HG02759 (cell line): ENCODE data around the gene BARHL2.

Experiments
- ATAC-seq: cut with Tn5 transposase; IDR thresholded peaks from one replicate; pipeline ENCODE4 v1.9.1; 2021; ENCODE audit warnings: mild to moderate bottlenecking, moderate library complexity; ENCODE audit not compliant: unreplicated experiment

BARHL2 gene

DNA sequence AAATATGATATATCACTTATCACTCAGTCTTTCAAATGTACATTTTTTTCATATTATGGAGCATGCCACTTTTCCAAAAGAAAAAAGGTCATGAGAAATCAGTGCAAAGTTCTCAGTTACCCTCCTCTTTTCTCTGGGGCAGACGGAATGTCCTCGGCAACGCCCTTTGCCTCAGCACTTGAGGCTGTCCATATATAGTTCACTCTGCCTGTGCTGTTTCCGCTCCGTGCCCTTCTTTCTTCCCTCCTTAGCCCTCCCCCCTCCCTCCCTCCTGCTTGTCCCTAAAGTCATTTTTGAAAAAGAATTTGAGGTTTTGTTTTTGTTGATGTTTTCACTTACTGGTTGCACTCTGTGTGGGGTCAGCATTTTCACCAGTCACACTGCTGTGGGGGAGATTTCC, 5.4 kb downstream of the BARHL2 start:
- ATAC-seq = no peak

DNA sequence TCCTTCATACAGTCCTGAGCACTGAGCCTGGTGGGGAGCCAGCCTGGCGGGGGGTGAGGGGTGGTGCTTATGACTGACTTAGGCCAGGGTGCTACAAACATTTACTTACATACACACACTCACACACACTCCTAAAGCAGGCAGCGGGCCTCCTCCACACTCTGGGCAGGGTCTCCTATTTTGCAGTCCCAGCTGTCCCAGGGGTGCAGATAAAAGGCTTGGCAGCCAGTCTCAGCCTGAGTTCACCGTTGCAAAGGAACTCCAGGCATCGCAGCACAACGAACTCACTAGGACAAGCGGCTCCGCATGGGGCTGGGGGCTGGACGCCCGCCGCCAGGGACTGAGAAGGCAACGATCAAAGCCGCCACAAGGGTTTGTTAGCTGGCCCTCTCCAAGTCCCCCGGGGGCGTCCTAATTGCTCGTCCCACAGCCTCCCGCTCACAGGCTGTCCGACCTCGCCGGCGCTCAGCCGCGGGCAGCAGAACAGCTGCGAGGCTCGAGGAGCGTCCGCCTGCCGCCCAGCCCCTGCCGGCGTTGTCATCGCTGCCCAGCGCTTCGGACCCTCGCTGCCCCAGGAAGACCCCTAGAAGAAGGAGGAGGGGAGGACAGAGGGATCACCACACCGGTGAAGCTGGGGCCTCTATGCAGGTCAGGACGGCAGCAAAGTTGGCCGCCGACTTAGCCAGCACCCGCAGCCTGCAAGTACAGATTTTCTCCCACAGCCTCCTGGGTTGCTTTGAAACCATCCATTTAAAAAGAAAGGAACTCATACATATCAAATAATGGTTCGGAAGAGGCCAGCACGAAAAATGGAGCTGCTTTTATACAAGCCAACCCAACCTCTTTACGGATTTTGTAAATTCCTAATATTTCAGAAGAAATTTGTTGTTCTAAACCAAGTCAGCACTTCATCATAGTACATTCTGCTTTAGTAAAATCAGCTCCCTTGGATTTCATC, 6.2 kb downstream of the BARHL2 start:
- ATAC-seq = no peak

DNA sequence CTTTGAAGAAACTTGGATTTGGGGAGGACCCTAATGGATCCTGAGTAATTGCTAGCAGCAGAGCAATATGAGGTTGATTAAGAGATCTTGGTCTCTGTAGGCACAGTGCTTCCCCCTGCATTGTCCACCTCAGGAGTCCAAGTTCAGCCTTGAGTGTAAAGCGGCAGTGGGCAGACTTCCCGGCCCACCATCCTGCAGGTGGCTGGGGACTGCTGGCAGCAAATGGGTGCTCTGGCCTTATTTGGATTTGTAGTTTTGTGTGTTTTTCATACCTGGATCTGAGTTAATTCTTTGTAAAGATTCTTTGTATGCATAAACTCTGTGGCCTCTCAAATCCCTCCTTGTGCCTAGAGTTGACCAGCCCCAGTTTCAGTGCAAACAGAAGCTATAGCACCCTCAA, 7.6 kb downstream of the BARHL2 start:
- ATAC-seq = no peak

DNA sequence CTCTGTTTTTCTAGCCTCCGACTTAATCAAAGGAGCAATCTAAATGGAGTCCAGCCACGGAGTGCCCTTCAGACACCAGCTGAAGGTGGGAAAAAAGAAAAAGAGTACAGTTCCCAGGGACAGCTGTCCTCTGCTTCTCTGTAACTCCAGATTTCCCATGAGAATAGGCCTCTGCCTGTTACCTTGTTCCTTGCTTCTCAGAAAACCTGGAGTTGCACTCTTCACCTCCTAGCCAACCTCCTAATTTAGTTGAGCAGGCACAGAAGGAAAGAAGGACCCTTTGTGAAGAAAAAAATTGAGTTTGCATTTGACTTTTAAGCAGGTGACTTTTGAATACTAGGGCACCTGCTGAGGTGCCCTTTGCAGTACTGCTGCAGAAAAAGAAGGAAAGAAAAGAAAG, 8.3 kb downstream of the BARHL2 start:
- ATAC-seq = no peak

DNA sequence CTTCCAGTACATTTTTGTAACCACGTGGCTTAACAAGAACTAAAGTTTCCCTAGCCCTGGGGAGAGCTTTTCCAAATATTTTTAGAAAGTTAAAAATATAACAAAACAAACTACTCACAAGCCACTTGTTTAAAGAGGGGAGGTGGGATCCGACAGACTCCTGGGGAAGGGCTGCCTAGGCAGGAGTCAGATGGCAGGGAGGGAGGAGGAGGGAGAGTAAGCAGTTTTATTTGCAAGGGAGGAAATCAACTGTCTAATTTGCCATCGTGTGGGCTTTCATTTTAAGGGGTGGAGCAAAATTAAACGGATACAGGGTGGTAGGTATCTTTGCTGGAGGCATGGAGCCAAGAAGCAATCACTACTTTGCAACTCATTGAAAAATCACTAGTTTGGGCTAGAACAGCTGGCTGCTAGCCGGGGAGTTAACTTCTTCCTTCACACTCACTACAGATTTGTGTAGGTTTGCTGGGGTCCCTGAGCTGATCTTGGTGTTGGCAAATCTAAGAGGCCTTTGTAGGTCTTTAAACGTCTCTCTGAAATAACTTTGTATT, 8.8 kb downstream of the BARHL2 start:
- no peak for ATAC-seq

DNA sequence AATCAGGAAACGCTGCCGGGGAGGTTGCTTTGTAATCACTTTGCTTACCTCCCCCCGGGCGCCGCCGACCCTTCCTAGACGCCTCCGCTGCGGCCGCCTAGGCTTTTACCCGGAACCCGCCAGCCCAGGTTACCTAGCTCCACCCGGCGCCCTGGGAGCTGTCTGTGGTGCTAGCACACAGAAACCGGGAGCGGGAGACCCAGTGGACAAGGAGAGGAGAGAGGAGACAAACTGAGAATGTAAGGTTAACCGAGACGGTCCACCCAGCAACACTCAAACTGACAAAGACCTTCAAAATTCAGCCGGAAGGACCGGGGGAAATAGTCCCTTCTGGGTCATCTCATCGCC, 9.8 kb downstream of the BARHL2 start:
- ATAC-seq = no peak

DNA sequence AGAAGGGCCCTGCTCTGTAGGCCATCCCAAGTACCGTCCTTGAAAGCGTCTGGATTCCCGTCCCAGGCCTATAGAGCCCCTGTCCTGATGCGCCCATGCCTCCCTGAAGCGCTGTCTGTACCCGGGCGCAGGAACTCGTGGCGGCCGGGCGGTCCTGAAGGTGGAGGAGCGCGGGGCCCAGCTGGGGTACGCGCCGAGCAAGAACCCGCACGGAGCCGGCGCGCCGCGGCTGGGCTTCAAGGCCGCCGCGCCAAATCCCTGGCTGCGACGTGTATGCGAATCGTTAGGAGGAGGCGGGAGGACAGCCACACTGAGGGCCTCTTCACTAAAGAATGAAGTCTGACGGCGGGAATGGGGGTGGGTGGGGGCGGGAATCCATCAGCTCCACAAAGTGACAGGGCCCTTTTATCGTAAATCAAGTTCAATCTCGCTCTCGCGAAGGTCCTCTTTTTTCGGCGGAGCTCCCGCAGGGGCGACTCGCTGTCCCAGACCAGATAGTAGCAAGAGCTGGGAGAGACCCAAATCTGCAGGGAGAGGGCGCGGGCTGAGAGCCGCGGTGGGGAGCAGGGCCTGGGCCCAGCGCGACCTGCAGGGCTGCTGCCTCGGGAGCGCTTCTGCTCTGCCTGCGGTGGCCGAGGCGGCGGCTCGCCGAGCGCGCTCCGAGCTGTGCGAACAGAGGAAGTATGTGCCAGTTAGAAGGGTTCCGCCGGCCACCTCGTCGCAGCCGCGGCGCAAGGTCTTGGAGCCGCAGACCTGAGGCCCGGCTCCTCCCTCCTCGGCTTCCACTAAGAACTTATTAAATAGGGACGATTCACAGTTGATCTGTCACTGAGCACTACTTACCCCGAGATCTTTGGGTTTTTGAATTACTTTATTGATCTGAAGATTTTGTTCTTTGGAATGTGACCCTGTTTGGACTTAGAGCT, 10.4 kb downstream of the BARHL2 start:
- no peak for ATAC-seq

DNA sequence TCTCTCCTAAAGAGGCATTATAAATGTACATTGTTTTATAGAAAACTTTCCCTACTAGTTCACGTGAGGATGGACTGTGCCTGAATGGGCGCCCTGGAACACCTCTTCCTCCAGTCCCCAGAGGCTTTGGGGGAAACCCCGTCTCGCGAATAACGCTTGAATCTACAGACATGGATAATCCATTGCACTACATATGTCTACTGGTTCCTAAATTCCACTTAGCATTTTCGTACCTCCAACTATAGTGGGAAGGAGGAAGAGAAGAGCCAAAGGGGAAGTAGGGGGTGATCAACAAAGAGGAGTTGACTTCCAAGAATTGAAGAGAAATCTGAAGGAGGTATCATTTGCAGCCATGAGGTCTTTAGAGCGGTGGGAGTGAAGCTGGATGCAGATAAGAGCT, 11.1 kb downstream of the BARHL2 start:
- ATAC-seq = no peak

DNA sequence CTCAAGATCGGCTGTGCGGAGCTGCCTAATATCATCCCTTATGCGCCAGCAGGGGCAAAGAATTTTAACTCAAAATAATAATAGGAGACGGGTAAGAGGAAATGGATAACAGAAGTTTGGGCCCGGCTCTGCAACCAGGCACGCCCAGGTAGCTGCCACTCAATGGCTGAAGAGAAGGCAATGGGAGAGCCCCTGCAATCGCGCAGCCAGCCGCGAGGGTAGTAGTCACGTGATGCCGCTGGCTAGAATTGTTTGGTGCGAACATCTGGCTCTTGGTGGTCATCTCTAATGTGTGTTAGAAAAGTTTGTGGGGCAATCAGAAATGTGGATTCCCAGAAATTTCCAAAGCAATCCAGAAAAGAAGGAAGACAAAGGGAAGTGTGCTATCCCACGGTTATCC, 12.3 kb downstream of the BARHL2 start:
- ATAC-seq = no peak

DNA sequence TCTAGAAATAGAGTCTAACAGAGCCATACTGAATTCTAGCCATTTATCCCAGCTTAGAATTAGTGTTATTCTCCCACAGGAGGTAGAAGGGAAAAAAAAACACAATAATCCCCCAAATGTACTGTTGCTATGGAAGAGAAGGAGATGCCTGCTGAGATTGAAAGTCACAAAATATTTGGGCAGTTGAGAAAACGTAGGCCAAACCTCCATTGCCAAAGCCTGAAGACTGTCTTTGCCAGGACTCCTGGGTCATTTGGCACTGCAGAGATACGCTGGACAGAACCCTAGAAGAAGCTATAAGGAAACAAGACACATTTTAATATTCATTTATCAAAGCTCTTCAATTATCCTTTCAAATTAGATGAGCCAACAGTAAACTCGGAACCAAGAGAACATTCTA, 22.3 kb downstream of the BARHL2 start:
- ATAC-seq = no peak

DNA sequence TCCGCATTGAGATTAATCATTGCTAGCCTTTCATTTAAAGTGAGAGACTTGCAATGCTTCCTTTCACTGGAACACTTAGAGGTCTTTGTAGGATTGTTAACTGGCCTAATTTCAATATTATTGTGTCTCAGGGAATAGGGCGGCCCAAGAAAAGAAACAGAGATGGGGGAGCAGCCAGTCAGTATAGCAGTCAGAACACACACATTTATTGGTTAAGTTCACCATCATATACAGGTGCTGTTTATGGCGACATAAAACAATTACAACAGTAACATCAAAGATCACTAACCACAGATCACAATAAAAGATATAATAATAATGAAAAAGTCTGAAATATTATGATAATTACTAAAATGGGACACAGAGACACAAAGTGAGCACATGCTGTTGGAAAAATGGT, 29.4 kb downstream of the BARHL2 start:
- ATAC-seq = no peak

DNA sequence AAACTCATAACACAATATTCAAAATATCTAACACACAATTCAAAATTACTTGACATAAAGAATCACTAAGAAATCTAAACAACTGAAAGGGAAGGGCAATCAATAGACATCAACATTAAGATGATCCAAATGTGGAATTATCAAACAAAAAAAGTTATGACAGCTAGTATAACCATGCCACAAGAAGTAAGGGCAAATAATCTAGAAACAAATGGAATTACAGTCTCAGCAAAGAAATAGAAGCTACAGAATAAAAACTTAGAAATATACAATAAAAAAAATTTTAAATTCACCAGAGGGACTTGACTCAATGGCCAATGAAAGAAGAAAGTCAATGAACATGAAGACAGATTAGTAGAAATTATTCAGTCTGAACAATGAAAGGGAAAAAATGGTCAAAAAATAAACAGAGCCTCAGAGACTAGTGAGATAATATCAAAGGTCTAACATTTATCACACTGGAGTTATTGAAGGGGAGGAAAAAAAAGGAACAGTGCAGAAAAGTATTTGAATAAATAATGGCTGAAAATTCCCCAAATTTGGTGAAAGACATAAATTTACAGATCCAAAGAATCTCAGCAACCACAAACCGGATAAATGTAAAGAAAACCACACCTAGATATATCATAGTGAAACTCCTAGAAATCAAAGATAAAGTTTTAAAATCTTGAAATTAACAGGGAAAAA, 41.8 kb downstream of the BARHL2 start:
- no peak for ATAC-seq

DNA sequence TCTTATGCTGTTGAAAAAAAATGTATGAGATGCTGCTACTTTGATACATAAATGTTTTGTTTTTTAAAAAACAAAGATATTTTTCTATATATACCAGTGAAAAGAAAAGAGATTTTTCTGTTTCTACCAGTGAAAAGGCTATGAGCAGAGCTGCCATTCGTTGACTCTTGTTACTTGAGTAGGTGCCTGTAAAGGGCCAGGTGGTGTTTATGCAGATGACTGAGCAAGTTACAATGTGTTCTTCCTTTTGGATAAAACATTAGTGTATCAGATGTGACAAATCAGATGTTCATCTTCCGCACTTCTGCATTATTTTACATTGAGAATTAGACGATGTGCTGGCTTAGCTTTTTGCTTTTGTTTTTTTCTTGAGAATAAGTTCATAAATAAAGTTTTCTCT, 45.4 kb downstream of the BARHL2 start:
- no peak for ATAC-seq

DNA sequence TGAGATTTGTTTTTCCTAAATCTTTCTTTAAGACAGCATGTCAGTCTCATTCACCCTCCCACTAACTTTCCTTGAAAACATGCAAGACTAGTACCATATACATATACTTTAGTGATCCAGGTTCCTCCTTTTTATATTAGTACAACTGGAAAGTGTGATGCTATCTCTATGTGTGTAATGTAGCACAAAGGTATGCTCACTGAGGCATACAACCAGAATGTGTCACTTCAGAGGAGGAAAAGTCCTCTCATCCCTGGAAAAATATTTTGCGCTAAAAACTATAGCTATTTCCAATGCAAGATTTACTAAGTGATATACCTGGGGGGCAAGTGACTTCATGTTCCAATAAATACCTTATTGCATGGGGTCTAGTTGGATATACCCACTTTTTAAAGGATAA, 45.9 kb downstream of the BARHL2 start:
- ATAC-seq = no peak
